ENCODE data around the gene CNDP2.

GRCh38 chr18:74501386-74501785 lies 5.2 kb downstream of the CNDP2 start:
- no peak for TF ChIP-seq CTCF (IDR thresholded peaks at IDR 0.05)
- TF ChIP-seq EZH2 (IDR thresholded peaks at IDR 0.05; ENCODE audit: borderline replicate concordance, insufficient read depth, low read depth, low read length, poor library complexity, severe bottlenecking) = no peak

All from B cell (primary cell).